ENCODE data around the gene AP2B1. TPM values are rescaled to one million over a fixed set of nuclear protein-coding genes. Genes with fewer than 3 reads are reported as not detected.

The AP2B1 gene
- total RNA-seq, 1 experiment from 2014 or later: 198 TPM

GRCh38 chr17:35766903-35767510 lies 179.9 kb downstream of the AP2B1 start:
- H3K9ac ChIP-seq (ENCODE audit: low read length): no peak overlapping the region
- H3K4me1 ChIP-seq (ENCODE audit: control insufficient read depth in 1 of 2, insufficient read depth in 2 of 2, low read length in 2 of 2): peaks cover 5 to 12% of the 10 kb centered on the region in 2 experiments; a peak in 3 of 4 replicates
- no peaks in the 10 kb centered on the region for H3K9me3 ChIP-seq (ENCODE audit: control insufficient read depth in 1 of 2, insufficient read depth in 1 of 2, low read depth in 1 of 2, low read length in 2 of 2)
- RAD21 ChIA-PET (ENCODE audit: low non-redundant PET in 1 of 2, low total read pairs in 2 of 2, uncharacterized antibody in 2 of 2, unreplicated experiment in 2 of 2): interaction anchor here in 1 of 2 experiments (1.0 to 1.2 kb wide), 2 partner anchors 21 to 37 kb away, joined by 3 to 10 read pairs; no protein-coding TSS in a partner anchor
- DNase-seq (ENCODE audit: low read depth, low spot score) (no peak), ATAC-seq (no peak)
- TF ChIP-seq RAD21 (IDR thresholded peaks at IDR 0.05; ENCODE audit: low read depth) (peak; percentile 85), POLR2AphosphoS5 (IDR thresholded peaks at IDR 0.05; ENCODE audit: low read depth, low read length) (no peak)
- TF ChIP-seq, protein P1, sequence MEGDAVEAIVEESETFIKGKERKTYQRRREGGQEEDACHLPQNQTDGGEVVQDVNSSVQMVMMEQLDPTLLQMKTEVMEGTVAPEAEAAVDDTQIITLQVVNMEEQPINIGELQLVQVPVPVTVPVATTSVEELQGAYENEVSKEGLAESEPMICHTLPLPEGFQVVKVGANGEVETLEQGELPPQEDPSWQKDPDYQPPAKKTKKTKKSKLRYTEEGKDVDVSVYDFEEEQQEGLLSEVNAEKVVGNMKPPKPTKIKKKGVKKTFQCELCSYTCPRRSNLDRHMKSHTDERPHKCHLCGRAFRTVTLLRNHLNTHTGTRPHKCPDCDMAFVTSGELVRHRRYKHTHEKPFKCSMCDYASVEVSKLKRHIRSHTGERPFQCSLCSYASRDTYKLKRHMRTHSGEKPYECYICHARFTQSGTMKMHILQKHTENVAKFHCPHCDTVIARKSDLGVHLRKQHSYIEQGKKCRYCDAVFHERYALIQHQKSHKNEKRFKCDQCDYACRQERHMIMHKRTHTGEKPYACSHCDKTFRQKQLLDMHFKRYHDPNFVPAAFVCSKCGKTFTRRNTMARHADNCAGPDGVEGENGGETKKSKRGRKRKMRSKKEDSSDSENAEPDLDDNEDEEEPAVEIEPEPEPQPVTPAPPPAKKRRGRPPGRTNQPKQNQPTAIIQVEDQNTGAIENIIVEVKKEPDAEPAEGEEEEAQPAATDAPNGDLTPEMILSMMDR (IDR thresholded peaks at IDR 0.05 in 2 of 3, conservative IDR thresholded peaks at IDR 0.05 in 1 of 3; ENCODE audit: borderline replicate concordance in 1 of 3, insufficient read depth in 1 of 3, low read depth in 2 of 3, low read length in 2 of 3): peak; percentile 58 to 93 (median 60)
- CTCF ChIA-PET: interaction anchor here (1.0 to 5.1 kb wide), 5 partner anchors 11 to 42 kb away, joined by 6 to 76 read pairs (median 8); partner anchors contain the start of gene TAF15
- H3K9me2 ChIP-seq (ENCODE audit: insufficient read depth): no peaks in the 10 kb centered on the region
- H3K4me3 ChIP-seq (replicated peaks in 1 of 2; ENCODE audit: low read depth in 1 of 2, low read length in 2 of 2): no peak overlapping the region
- intact Hi-C loops (cut with micrococcal nuclease): no loop called here
- no peaks in the 10 kb centered on the region for H3K36me3 ChIP-seq (ENCODE audit: control insufficient read depth in 1 of 2, insufficient read depth in 2 of 2, low read length in 2 of 2)
- no peaks in the 10 kb centered on the region for H3K79me2 ChIP-seq (ENCODE audit: insufficient read depth, low read length)
- no peak overlapping the region for H3K4me2 ChIP-seq (ENCODE audit: low read length)
- no peak overlapping the region for H3K27ac ChIP-seq (ENCODE audit: low read depth, low read length)
- H2AFZ ChIP-seq (ENCODE audit: low read depth, low read length, poor library complexity, severe bottlenecking): no peak overlapping the region
- POLR2A ChIA-PET: interaction anchor here (1.2 kb wide), 1 partner anchor 42 kb away, joined by 8 read pairs; the partner anchor contains the start of gene TAF15
- BruUV-seq (replicated peaks): no TSS peak
- H4K20me1 ChIP-seq (ENCODE audit: insufficient read depth): no peaks in the 10 kb centered on the region
- no peaks in the 10 kb centered on the region for H3K27me3 ChIP-seq (ENCODE audit: insufficient read depth, low read length)

GRCh38 chr17:35768797-35769196 lies 181.7 kb downstream of the AP2B1 start:
- Histone ChIP-seq H4K20me1 (ENCODE audit: insufficient read depth) (no peaks in the 10 kb centered on the region), H3K4me2 (ENCODE audit: low read length) (no peak overlapping the region), H3K79me2 (ENCODE audit: insufficient read depth, low read length) (no peaks in the 10 kb centered on the region), H3K9me3 (ENCODE audit: control insufficient read depth in 1 of 2, insufficient read depth in 1 of 2, low read depth in 1 of 2, low read length in 2 of 2) (no peaks in the 10 kb centered on the region), H3K9me2 (ENCODE audit: insufficient read depth) (no peaks in the 10 kb centered on the region), H3K9ac (ENCODE audit: low read length) (no peak overlapping the region), H3K36me3 (ENCODE audit: control insufficient read depth in 1 of 2, insufficient read depth in 2 of 2, low read length in 2 of 2) (no peaks in the 10 kb centered on the region), H3K27me3 (ENCODE audit: insufficient read depth, low read length) (no peaks in the 10 kb centered on the region), H3K4me1 (ENCODE audit: control insufficient read depth in 1 of 2, insufficient read depth in 2 of 2, low read length in 2 of 2) (peaks cover 5 to 11% of the 10 kb centered on the region in 2 experiments; a peak in 3 of 4 replicates), H3K27ac (ENCODE audit: low read depth, low read length) (no peak overlapping the region), H3K4me3 (replicated peaks in 1 of 2; ENCODE audit: low read depth in 1 of 2, low read length in 2 of 2) (no peak overlapping the region), H2AFZ (ENCODE audit: low read depth, low read length, poor library complexity, severe bottlenecking) (no peak overlapping the region)
- RAD21 ChIA-PET (ENCODE audit: low non-redundant PET in 1 of 2, low total read pairs in 2 of 2, uncharacterized antibody in 2 of 2, unreplicated experiment in 2 of 2): no interaction called here
- CTCF ChIA-PET: interaction anchor here (1.0 kb wide), 1 partner anchor 35 kb away, joined by 3 read pairs; no protein-coding TSS in a partner anchor
- DNase-seq (ENCODE audit: low read depth, low spot score) (no peak), ATAC-seq (no peak)
- intact Hi-C loops (cut with micrococcal nuclease): no loop called here
- POLR2A ChIA-PET: no interaction called here
- no TSS peak for BruUV-seq (replicated peaks)
- TF ChIP-seq SIN3A (IDR thresholded peaks at IDR 0.05; ENCODE audit: low read depth): no peak
- TF ChIP-seq, protein P2, sequence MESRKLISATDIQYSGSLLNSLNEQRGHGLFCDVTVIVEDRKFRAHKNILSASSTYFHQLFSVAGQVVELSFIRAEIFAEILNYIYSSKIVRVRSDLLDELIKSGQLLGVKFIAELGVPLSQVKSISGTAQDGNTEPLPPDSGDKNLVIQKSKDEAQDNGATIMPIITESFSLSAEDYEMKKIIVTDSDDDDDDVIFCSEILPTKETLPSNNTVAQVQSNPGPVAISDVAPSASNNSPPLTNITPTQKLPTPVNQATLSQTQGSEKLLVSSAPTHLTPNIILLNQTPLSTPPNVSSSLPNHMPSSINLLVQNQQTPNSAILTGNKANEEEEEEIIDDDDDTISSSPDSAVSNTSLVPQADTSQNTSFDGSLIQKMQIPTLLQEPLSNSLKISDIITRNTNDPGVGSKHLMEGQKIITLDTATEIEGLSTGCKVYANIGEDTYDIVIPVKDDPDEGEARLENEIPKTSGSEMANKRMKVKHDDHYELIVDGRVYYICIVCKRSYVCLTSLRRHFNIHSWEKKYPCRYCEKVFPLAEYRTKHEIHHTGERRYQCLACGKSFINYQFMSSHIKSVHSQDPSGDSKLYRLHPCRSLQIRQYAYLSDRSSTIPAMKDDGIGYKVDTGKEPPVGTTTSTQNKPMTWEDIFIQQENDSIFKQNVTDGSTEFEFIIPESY (IDR thresholded peaks at IDR 0.05; ENCODE audit: extremely low read depth, insufficient replicate concordance, low read length): no peak
- TF ChIP-seq FOSL1 (IDR thresholded peaks at IDR 0.05; ENCODE audit: low read depth): no peak
- no peak for TF ChIP-seq EGR1 (IDR thresholded peaks at IDR 0.05; ENCODE audit: low read depth)
- no peak for TF ChIP-seq POLR2A (IDR thresholded peaks at IDR 0.05; ENCODE audit: borderline replicate concordance, extremely low read depth, insufficient read depth, insufficient read length)
- no peak for TF ChIP-seq REST (IDR thresholded peaks at IDR 0.05; ENCODE audit: low read depth)
- no peak for TF ChIP-seq JUND (IDR thresholded peaks at IDR 0.05)
- no peak for TF ChIP-seq SP1 (IDR thresholded peaks at IDR 0.05; ENCODE audit: low read depth)
- TF ChIP-seq MAX (IDR thresholded peaks at IDR 0.05): no peak
